CMK (cell line): Measurements from ENCODE around the gene RHOV.

Experiments
- DNase-seq: peaks from one replicate; pipeline ENCODE4 v3.0.0-alpha.2; 2010; ENCODE audit warnings: low read depth

RHOV gene, protein sequence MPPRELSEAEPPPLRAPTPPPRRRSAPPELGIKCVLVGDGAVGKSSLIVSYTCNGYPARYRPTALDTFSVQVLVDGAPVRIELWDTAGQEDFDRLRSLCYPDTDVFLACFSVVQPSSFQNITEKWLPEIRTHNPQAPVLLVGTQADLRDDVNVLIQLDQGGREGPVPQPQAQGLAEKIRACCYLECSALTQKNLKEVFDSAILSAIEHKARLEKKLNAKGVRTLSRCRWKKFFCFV

DNA sequence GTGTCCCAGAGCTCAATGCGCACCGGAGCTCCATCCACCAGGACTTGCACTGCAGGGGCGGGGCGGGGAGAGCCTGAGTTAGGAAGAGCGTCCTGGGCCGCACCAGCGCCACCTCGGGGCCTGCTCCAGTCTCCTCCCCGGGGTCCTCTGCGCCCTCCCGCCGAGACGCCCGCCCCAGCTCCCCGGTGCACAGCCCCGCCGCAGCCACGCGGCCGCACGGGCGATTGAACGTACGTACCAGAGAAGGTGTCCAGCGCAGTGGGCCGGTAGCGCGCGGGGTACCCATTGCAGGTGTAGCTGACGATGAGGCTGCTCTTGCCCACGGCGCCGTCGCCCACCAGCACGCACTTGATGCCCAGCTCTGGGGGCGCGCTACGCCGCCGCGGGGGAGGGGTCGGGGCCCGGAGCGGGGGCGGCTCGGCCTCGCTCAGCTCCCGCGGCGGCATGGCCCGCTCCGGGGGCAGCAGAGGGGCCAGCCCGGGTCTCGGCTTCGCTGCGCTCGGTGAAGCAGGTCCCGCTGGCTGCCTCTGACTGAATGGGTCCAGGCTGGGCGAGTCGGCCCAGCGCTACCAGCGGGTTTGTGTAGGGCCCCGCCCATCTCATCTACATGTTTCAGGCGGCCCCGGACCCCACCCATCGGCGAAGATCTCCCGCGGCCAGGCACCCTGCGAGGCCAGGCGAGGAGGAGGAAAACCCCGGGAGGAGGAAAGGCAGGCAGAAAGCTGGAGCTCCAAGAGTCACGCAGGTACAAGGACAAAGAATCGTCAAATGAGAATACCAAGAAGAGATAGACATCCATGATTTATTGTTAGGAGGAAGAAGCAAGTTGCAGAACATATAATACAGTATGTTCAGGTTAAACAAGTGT is at the start of gene RHOV:
Gene RHOV (minus strand): TSS at position 541 of the 868 bp plus-strand sequence. CDS start 95 bp downstream, at position 446.
- DNase-seq = peak; percentile 26

DNA sequence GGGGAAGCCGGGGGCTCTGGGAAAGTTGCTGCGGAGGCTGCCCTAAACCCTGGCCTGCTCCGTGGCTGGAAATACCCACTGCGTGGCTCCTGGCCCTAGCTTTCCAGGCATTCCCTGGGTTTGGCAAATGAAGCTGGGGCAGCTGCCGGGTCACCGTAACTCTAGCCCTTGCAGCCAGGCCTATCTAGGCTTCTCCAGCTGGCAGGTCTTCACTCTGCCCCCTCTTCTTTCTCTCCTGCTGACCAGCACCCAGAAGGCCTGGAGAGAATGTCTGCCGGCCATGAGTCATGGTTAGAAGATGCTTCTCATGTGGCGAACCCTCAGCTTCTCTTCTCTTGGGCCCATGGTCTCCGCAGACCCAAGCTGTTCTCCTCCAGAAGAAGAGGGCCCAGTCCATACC is 49.5 kb upstream of the RHOV start:
- no peak for DNase-seq

DNA sequence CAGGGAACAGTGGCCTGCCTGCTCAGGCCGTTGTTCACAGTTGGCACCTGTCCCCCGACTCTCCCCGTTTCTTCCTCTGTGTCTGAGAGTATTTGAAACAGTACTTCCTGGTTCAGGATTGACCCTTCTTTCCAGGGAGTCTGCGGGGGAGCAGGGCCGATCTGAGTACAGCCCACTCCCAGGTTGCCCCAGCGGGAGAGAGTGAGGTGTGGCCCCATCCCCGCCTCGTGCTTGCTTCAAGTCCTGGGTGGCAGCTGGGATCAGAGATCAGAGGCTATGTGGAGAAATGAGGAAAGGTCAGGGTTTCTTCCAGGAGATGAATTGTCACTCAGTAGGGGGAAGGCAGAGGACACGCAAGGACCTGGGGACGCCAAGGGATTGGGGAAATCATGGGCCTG is 48.6 kb upstream of the RHOV start:
- no peak for DNase-seq

DNA sequence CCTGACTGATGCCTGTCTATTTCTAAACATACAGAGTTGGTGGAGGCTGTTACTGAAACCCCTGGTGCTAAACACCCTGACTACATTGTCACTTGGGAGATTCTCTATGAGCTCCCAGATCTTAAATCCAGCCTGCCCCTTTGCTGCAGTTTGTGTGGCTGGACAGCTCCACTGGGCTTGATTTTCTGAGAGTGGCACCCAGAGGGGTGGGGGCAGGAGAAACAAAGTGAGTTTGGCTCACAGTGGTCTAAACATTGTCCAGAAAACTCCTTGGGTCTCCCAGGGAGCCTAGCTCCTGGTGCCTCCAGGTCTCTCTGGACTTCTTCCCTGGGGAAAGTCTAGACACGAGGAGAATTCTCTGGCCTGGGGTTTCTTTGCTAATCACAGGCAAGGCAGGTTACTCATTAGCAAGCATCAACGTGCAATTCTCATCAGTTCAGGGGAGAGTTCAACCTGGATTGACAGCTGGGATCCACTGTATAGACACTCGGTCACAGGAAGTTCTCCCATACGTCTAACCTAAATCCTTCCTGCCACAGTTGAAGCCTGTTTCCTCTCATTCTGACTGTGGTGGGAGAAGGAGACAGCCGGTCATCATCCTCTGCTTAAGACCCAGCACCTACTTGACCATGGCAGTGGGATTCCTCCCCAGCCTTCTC is 48.0 kb upstream of the RHOV start:
- DNase-seq = no peak

DNA sequence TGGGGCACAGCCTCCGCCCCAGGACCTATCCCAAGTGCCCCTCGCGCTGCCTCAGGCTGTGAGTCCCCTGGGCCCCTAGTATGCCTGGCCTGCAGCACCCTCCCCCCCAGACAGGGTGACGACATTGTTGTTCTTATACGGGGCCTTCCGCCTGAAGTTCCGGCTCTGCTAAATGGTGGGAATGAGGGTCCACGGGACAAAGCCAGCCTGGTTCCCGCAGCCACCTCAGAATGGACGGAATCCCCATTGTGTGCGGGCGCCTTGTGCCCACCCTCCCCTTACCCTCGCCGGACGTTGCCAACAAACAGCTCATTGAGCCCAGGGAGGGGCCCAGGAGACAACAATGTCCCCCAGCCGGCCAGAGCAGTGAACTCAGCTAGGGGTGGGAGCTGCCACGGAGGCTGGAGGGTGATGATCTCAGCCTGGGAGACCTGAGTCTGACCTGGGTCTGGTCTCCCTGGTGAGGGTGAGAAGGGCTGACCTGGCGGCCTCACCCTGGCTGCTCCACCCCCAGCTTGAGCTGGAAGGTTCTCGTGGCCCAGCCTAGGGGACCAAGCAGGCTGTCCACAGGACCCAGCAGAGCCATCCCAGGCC is 44.9 kb upstream of the RHOV start:
- DNase-seq = no peak

DNA sequence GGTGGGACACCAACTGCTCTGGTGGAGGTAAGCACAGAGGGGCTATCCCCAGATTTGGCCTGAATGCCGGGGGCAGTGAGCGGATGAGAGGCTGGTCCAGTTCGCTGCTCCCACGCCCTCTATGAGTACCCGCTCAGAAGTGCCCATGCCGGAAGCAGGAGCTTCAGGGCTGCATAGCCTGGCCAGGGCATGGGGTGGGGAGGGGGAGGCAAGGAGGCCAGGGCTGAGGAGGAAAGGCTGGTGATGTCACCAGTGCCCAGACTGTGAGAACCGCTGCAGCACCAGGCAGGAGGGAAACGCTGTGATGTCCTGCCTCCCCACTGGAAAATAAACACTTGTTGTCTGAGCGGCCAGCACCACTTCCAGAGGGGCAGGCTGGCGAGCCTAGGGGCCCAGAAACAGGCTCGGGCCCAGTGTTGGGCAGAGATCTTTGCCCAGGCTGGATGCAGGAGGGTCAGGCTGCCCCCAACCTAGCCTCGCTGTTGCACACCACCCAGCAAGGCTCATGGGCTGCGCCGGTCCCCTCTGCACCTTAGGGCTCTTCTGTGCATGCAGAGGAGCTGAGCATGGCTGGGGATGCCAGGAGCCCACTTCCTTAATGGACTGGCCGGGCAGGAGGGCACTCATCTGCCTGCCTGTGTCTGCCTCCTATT is 44.2 kb upstream of the RHOV start:
- no peak for DNase-seq

DNA sequence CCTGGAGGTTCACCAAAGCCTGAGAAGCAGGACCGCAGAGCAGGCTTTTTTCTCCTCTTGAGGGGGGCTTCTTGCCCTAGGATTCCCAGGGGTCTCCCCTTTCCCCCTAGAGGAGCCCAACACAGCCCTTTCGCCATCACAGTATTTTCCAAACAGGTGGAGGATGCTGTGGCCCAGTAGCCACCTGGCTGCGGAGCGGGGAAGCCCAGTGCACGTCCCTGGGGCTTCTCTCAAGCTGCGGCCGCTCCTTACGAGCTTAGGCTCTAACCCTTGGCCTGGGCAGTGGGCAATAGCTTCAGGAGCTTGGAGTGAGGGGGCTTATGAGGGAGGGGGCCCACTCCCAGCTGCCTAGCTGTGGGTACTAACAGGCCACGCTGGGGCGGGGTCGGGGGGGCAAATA is 43.6 kb upstream of the RHOV start:
- DNase-seq = no peak

DNA sequence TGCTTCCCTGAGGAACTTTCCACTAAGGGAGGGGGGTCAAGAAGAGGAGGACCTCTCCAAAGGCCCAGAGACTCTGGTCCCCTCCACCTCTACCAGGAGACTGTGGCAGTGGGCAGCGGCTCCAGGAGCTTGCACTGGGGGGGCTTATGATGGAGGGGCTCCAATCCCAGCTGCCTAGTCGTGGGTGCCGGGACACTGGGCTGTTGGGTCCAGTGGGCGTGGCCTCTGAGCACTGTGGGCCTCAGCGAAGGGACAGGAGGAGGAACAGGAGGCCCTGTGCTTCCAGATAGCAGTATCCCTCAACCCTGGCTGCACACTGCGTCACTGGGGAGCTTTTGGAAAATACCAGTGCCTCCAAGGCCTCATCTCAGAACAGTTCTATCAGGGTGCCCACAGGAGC is 41.6 kb upstream of the RHOV start:
- no peak for DNase-seq

DNA sequence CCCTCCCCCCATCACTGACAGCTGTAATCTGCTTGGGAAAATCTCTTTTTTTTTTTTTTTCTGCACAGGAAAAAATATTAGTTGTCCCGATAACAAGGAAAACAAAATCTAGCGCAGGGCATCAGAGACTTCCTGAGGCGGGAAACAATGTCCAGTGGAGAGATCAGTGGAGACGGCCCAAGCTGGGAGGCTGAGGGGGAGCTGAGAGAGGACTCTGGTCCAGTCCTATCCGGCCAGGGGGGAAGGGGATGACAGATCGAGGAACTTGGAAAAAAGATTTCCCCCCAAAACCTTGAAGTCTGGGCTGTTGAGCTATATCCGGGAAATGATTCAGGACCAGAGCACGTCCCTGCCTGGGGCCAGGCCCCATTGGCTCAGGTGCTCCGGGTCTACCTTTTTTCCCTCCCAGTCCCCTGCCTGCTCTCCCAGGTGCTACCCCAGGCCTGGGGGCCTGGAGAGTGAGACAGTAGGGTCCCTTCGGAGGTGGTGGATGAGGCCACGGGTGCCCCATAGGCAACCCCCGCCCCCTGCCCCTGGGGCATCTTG is 41.2 kb upstream of the RHOV start:
- DNase-seq = no peak

DNA sequence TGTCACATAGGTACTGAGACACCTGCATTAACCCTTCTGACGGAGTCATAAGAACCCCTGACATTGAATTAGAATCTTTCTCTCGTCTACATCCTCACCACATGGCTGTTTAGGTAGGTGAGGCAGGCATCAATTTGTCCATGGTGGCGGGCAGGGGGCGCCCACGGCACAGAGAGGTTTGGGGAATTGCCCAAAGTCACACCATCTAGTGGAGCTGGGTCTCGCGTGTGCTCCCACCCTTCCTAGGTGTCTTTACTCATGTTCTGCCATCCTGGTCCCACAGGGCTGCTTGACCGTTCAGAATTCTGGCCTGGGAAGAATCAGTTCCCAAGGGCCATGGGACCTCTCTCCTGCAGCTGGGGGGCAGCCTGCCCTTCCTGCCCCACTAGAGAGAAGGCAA is 40.5 kb upstream of the RHOV start:
- no peak for DNase-seq

DNA sequence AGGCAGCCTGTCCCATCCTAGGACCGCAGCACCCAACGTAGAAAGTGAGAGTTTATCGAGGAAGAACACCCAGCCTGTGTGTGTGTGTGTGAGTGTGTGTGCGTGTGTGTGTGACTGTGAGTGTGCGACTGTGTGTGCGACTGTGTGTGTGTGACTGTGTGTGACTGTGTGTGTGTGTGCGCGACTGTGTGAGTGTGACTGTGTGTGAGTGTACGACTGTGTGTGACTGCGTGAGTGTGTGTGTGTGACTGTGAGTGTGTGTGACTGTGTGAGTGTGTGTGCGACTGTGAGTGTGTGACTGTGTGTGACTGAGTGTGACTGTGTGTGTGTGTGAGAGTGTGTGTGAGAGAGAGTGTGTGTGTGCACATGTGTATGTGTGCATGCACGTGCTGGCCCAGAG is 40.0 kb upstream of the RHOV start:
- no peak for DNase-seq

DNA sequence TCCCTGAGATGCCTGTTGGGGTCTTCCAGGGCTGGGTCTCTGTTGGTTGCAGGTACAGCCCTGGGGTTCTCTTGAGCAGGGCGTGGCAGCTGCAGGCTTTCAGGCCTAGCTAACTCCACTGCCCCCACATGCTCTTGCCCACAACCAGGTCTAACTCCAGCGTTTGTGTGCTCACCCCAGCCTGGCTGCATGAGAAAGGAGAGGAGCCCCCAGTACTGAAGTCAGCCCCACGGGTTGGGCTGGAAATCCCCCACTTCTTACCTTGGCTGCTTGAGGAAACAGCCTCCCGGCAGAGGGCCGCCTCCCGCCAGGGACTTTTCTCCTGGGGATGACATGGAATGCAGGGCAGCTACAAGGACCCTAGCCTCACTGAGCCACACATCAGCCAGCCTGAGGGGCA is 38.4 kb upstream of the RHOV start:
- no peak for DNase-seq

DNA sequence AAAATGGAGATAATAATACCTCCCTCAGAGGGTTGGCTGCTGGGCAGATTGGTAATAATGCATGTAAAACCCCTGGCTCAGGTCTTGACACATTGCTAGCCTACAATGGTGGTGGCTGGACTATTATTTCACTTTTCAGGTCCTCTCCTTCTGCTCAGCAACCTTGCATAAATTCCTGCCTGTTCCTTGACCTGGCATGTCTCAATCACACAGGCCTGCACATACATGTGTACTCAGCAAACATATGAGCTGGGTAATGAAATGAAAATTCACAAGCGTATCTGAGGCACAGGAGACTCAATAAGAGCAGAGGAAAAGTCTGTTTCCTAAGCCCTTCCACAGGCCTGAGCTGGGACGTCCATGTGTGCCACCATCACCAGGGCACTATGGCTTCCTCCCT is 37.7 kb upstream of the RHOV start:
- no peak for DNase-seq

DNA sequence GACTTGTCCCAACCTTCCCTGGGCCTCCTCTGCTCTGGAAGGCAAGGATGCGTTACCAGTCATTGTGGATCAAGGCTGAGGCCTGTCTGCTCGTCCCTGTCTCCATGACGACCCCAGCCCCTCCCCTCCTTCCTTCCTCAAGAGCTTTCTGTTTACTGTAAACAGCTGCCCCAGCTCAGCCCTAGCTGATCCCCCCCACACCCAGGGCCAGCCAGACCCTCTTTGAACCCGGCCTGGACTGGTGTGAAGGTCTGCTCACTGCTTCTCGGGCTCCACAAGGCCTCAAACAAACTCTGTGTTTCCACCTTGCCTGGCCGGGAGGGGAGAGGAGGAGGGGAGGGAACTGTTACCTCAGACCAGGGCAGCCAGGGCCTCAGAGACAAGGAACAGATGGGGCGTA is 37.1 kb upstream of the RHOV start:
- DNase-seq = no peak

DNA sequence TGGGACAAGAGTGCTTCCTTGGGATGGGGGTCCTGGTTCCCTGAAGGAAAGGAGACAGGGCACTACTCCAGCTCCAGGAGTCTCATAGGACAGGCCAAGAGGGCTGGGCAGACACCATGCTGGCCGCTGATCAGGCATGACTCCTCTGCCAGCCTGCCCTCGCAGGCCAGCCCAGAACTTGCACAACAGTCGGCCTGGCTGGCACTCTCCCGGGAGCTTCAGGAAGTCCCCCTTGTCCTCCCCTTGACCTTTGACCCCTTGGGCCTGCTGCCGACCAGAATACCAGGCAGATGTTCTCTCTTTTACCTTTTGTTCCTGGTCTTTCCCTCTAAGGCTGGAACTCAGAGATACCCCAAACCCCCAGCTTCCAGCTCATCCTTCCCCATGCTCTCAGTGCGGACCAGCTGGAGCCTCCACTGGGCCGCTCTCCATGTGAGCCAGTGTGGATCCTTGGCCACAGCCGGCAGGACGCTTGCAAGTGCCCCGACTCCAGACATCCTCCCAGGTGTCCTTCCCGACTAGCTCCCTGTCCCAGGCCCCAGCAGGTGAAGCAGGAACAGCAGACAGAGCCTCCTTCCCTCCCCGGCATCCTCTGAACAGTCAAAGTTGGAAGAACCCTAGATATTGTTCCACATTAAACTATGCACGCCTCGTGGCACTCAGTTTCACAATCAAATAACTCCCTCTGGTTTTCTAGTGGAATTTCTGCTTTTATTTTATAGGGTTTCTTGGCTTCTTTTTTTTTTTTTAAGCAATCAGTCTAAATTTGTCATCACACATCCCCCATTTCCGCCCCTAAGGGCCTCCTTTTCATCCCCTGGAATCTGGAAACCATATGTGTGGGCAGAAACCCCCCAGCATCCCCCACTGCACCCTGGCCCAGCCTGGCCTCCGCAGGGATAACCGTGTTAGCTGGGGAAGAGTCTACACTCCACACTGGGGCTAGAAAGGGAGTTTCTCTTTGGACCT is 35.9 kb upstream of the RHOV start:
- DNase-seq = no peak

DNA sequence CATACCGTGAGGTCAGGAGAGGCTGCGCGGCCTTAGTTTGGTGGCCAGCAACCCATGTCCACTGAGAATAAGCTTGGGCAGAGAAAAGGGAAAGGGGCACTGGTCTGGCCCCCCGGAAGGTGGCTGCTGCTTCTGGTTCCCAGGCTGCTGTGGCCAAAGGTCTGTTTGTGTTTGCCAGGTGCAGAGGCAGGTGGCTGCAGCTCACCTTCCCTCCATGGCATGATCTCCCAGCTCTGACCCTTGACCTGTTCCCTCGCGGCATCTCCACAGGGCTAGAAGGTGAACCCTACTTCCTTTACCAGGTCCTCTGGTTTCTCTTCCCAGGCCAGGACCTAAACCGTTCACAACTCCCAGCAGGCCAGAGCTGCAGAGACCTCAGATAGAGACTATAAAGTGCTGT is 34.1 kb upstream of the RHOV start:
- DNase-seq = no peak

DNA sequence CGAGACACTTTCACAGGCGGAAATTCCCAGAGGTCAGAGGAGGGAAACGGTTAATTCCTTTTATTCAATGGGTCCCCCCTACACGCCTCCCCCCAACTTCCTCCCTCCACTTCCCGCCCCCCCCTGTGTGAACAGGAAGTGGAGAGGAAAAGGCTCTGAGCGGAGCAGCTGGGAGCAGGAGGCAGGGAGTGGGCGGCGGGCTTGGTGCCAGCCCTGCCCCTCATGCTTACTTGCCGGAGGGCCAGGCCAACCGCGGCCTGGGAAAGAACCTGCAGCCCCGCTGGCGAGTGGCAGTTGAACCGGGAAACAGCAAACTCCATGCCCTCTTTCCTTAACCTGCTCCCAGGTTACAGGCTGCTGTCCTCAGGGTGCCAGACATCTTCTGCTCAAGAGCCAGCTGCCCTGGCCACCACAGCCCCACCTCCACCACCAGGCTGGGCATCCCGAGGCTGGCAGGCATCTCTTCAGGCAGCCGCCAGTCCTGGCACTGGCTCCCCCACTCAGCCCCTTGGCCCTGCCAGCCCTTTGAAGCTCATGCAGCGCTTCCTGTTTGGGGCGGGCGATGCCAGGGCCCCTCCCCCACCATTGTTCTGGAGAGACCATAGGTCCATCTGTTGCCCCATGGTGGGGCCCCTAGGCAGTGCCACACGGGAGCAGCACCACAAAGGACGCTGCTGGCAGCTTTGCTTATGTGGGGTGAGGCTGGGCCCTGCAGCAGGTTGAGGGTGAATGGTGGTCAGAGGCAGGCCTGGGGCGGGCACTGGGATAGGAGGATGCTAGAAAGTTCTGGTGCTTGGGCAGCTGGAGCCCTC is 33.2 kb upstream of the RHOV start:
- DNase-seq = no peak

DNA sequence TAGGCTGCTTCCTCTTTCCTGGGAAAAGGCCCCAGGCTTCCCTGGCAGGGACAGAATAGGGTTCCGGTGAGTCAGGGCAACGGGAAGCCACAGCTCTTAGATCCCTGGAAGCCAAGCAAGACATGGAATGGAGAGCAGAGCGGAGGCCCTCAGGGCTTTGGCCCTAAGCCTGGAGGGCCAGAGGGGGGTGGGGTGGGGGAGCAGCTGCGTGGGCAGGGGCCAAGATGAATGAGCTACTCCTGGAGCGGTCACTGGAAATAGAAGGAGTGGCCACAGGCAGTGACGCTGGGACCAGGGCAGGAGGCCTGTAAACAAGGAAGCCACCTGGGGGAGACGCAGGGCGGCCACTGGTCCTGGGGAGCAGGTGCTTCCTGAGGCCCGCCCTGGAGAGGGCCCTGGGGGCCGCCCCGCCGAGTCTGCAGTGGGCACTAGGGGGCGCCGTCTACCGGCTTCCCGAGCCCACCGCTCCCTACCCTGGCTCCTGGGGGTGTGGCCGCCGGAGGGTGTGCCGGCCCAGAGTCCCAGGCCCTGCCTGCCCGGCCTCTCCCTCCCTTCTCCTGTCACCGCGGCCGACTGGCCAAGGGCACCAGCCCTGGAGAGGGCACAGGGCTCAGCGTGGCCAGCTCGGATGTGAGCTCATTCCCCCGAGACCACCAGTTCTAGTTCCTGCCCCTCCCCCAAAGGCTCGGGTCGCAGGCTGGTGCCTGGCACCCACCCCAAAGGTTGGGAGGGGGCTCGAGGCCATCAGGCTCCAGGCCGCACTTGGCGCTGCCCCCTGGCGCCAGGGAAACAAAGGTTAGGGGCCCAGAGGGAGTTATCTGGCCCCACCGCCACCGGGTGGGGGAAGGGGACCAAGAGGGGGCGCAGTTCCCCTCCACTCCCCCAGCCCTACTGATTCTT is 32.3 kb upstream of the RHOV start:
- DNase-seq = no peak
